Fibroblast of skin of right biceps (primary cell): Measurements from ENCODE around the gene JMJD7.
"Not testable (repeated sequence)": the region's sequence is repeated elsewhere in the genome, so short reads cannot be mapped to it uniquely, and the experiment has no call there.

Experiments
- DNase-seq: peaks from one replicate; pipeline ENCODE4 v3.0.0-alpha.2; 2013

The JMJD7 gene

GRCh38 chr15:41822957-41823356 lies 4.9 kb upstream of the JMJD7 start:
- no peak for DNase-seq

DNA sequence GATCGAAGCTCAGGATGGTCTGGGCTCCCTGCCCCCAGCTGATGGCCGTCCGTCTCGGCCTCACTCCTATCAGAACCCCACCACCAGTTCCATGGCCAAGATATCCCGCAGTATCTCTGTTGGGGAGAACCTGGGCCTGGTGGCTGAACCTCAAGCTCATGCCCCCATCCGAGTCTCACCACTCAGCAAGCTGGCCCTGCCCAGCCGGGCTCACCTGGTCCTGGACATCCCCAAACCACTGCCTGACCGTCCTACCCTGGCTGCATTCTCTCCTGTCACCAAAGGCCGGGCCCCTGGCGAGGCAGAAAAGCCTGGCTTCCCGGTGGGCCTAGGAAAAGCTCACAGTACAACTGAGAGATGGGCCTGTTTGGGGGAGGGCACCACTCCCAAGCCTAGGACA lies 4.4 kb upstream of the JMJD7 start:
- DNase-seq: no peak

DNA sequence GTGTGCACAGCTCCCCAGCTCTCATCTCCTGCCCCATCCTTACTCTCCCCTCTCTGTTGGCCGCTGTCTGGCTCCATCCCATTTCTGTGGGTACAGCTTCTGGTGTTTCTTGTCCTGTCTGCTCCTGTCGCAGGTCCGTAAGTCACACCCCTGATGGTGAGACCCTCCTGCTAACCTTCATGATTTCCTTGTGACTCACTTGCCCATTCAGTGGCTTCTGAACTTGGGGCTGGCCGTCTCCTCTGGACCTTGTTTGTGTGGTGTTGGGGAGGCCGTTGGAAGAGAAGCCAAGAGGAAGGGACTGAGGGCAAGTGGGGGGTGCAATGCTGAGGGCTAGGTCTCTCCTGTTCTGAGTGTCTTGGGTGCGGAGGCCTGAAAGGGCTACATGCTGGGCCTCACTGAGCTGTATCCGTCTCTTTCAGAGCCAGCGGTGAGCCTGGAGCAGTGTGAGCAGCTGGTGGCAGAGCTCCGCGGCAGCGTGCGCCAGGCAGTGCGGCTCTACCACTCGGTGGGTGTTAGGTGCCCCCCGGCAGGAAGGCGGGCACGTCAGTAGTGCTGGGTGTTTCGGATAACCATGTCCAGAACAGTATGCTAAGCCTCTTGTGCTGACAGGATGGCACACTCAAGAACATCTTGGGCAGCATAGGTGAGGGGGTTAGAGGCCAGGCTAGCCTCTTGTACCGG lies 3.7 kb upstream of the JMJD7 start:
- DNase-seq: no peak

GRCh38 chr15:41825145-41825544 lies 2.7 kb upstream of the JMJD7 start:
- no peak for DNase-seq

DNA sequence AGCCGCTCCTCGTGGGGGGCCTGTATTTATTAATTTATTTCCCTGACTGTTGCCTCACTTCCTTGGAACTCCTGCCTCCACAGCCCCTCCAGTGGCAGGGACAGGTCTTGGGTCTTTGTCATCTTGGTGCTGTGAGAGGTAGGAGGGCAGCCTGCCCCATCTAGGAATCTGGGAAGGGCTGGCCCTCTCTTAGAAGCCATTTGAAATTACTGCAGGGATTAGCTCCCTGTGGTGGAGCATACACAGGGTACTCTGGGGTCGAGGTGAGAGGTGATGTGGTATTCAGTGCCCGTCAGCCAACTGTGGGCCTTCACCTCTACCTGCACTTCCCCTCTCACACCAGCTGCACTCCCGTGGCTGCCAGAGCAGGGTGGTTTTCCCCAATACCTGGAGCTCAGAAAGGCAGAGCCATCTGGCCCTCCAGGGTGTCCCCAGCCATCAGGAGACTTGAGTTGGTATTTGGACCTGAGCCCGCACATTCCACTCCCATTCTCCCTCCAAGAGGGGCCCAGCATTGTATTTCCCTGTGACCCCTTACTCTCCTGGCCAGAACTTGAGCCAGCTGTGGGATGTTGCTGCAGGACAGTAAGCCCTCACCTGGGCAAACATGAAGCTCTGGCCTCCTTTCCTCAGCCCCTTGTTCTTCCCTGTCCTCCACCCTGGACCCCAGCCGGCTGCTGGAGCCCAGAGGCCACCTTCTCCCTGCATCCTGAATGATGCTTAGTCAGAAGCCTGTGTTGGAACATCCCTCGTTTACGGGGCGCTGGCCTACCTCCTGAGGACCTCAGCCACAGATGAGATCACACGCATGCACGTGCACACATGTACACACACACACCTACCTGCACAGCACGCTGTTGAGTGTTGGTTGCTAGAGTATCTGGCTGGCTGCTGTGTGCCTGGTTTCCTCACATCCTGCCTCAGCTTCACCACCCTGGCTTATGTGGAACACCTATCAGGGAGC lies 2.0 kb upstream of the JMJD7 start:
- no peak for DNase-seq

- DNase-seq: no peak
Measured at GRCh38 chr15:41827290-41827879, 507 bp upstream of the JMJD7 start.

GRCh38 chr15:41828807-41829141 lies 882 bp downstream of the JMJD7 start:
- DNase-seq: no peak

DNA sequence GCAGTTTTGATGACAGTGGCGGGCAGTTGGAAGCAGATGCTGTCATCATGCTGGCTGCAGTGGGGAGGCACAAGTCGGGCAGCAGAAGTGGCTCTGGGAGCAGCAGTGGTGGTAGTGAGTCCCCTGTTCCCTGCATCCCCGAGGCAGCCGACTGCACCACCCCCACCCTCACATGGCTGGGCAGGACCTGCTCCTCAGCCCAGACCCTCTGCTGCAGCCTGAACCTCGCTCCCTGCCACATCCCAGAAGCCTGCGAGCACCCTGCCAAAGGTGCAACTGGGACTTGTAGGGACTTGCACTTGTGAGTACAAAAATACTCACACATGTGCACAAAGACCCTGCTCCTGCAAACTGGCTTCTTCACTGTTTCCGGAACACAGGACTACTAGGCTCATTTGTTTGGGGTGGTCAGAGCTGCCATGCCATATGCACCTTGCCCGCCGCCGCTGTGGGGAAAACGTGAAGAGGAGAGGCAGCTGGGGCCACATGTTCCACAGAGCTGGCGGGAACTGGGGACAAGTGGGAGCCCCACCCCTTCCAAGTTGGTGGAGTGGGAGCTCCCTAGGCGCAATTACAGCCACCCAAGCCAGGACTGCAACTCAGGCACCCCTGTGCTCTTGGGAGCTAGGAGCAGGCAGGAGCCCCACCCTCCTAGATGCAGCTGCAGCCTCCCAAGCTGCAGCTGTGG lies 2.2 kb downstream of the JMJD7 start:
- DNase-seq: no peak

GRCh38 chr15:41831291-41831690 lies 3.4 kb downstream of the JMJD7 start:
- not testable (repeated sequence) for DNase-seq

DNA sequence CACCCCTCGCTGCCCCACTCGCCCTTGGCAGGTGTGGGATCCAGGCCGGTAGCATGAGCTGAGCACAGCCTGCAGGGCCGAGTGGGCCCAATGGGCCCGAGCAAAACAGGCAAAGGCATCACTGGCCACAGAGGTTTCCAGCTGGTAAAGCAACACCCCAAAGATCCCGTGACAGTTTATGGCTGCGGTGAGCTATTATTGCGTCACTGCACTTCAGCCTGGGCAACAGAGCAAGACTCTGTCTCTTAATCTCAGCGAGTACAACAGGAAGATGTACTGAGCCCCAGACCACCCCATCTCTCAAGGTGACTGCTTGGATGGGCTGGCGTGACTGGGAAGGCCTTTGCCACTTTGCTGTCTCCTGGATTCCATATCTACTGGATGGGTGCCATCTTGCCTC lies 4.3 kb downstream of the JMJD7 start:
- DNase-seq: no peak

- DNase-seq: no peak
Measured at GRCh38 chr15:41832875-41833274, 5.0 kb downstream of the JMJD7 start.

DNA sequence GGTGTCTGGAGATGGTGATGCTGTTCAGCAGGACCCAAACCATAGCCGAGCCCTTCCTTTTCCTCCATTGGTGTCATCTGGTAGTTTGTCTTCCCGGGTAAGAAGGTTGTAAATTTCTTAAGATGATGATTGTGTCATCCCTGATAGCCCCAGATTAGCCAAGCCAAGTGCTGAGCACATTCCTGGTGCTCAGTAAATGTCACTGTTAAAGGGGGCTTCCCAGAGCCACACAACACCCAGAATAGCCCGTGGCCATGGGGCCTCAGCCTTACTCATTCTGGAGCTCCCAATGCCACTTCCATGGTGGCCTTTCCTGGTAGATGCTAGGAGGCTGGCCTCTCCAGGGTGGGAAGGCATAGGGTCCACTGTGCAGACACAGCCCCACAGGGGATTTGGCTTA lies 6.2 kb downstream of the JMJD7 start:
- DNase-seq: no peak

- DNase-seq: peak; percentile 16
Measured at GRCh38 chr15:41836073-41836472, 8.2 kb downstream of the JMJD7 start.

- DNase-seq: no peak
Measured at GRCh38 chr15:41836713-41837454, 9.0 kb downstream of the JMJD7 start.

GRCh38 chr15:41838400-41838897 lies 10.6 kb downstream of the JMJD7 start, which contains the start of gene PLA2G4B:
TSS of gene PLA2G4B (plus strand) at chr15:41838847. CDS start at chr15:41838914, 67 bp downstream.
- no peak for DNase-seq

DNA sequence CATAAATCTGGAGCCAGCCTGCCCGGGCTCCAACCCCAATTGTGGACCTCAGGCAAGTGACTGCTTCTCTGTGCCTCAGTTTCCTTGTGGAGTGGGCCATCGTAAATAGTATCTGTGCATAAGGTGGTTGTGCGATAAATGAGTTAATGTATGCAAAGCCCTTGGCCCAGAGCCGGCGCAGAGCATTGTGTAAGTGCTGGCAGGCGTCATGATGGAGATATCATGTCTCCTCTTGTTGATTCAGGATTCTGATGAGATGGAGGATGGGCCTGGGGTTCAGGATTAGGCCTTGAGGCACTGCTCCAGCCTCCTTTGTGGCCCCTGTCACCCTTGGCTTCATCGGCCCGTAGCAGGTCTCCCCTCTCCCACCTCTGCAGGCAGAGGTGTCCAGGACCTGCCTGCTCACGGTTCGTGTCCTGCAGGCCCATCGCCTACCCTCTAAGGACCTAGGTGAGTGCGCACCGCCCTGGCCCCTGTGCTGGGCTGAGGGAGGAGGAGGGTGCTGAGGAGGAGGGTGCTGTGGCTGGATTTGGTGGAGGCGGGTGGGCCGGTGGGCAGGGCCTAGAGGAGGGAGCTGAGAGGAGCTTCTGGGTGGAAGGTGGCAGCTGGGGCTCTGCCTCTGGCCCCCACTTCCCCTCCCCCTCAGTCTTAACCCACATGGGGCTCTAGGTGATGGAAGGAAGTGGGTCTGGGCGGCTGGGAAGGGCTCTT lies 12.0 kb downstream of the JMJD7 start:
- no peak for DNase-seq

DNA sequence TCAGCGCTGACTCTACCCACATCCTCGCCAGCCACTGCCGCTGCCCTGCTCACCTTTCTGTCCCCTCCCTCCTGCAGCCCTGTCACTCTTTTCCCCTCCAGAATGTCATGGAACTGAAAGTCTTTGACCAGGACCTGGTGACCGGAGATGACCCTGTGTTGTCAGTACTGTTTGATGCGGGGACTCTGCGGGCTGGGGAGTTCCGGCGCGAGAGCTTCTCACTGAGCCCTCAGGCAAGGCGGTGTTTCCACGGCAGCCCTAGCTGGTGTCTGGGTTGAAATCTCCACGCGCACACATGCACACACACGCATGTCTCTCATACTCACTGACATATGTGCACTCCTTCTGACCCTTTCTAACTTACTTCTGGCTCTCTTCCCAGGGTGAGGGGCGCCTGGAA lies 12.8 kb downstream of the JMJD7 start:
- no peak for DNase-seq

GRCh38 chr15:41841131-41841530 lies 13.2 kb downstream of the JMJD7 start:
- DNase-seq: no peak

DNA sequence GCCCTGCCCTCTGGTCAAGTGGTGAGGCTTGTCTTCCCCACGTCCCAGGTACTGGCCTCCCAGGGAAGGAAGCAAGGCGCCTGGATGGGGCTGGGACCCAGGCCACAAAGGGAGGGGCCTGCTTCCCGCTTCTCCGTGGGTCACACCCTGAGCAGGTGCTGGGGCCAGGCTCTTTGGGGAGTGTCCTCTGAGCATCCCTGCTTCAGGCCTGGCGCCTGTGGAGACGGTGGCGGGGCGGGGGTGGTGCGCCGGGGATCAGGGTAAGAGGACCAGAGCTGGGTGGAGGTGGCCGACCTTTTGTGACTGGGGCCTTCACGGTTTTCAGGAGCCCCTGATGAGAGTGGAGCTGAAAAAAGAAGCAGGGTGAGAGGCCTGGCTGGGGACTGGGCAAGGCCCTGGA lies 14.3 kb downstream of the JMJD7 start:
- no peak for DNase-seq

DNA sequence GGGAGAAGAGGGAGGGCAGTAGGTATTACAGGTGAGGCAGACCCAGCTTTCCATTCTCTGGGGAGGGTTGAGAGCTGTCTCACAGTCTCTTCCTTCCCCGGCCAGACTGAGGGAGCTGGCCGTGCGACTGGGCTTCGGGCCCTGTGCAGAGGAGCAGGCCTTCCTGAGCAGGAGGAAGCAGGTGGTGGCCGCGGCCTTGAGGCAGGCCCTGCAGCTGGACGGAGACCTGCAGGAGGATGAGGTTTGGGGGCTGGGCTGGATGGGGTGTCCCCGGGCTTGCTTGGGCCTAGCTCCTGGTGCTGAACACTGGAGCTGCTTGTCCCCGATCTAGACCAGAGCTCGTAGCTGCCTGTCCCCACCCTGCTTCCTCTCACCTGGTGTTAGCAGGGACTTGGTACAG lies 15.7 kb downstream of the JMJD7 start:
- DNase-seq: no peak

DNA sequence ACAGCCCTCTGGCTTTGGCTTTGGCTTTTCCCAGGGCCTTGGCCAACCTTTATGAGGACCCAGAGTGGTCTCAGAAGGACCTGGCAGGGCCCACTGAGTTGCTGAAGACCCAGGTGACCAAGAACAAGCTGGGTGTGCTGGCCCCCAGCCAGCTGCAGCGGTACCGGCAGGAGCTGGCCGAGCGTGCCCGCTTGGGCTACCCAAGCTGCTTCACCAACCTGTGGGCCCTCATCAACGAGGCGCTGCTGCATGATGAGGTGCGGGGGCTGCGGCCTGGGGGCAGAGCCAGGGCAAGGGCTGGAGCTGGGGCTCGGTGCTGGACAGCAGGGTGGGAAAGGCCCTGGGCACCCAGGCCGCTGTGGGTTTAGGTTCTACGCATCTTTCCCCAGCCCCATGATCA lies 16.9 kb downstream of the JMJD7 start:
- no peak for DNase-seq

DNA sequence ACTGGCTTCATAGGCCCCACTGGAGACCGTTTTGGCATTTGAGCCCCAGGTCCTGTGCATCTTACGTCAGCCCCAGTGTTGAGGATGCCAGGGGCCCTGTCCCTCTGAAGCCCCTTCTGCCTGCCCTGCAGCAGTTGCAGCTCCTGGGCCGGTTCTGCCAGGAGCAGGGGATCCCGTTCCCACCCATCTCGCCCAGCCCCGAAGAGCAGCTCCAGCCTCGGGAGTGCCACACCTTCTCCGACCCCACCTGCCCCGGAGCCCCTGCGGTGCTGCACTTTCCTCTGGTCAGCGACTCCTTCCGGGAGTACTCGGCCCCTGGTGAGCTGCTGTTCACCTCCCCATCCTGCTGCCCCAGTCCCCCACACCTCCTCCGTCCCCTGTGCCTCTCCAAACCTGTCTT lies 19.3 kb downstream of the JMJD7 start:
- DNase-seq: no peak
